GM19455 (cell line): Measurements from ENCODE around the gene SPAAR.
"Not testable (repeated sequence)": the region's sequence is repeated elsewhere in the genome, so short reads cannot be mapped to it uniquely, and the experiment has no call there.

Experiments
- ATAC-seq: cut with Tn5 transposase; IDR thresholded peaks from one replicate; pipeline ENCODE4 v1.9.1; 2021; ENCODE audit not compliant: unreplicated experiment

The SPAAR gene

DNA sequence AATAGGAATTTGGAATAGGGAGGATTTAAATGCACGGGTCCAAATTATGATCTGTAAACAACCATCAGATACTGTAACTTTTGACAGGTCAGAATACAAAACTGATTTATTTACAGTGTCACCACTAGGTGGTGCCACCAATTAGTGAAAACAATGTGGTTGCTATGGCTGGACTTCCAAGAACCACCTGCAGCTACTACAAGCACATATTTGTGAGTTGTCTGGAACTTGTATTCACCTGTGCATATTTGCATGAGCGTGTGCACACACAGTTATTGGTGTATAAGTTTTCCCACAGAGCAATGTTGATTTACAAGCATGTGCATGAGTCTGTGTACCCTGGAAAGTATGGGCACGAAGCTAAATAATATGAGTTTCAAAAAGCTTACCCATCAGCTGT lies 6.2 kb upstream of the SPAAR start:
- no peak for ATAC-seq

DNA sequence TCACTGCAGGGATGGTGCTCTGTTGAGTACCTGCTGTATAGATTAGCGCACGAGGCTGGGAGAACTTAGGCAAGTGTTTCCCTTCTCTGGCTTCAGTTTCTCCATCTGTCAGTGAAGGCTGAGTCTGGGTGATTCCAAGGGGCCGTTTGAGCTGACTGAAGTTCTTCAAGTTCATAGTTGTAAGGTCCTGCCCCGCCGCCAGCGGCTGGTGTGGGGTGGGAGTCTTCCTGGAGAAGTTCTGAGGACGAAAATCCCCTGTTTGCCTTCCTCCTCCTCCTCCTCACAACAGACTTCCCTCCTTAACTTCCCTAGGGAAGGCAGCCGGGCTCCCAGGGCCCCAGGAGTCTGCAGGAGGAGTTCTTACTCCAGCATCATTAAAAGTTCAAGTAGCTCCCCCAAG lies 5.0 kb upstream of the SPAAR start:
- ATAC-seq, result no peak

DNA sequence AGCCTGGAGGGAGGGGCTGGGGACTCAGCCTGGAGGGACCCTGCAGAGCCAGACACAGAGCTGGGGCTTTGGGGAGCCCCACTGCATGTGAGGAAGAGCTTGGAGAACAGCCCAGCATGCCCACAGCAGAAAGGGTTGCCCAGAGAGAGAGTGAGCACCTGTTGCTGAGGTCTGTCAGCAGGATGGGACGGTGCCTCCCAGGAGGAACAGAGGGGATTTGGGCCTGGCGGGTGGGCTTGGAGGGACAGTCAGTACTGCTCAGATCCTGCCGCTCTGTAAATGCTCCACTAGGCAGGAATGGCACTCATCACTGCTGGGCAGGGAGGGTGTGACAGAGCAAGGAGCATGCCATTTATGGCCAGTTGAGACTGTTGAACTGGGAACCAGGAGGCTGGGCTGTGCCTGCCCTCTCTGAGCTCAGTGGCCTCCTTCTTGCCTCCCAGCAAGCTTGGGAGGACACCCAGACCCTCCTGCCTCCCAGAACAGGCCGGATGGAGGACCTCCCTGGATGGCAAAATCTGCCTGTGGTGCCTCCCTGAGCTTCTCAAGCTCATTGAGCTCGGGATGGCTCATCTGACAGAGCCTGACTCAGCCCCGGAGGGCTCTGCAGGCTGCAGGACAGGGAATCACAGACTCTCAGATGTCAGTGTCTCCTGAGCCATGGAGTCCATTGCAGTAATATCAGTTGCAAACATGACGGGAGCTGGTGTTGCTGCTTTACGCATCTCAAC lies 4.1 kb upstream of the SPAAR start:
- ATAC-seq, result no peak

DNA sequence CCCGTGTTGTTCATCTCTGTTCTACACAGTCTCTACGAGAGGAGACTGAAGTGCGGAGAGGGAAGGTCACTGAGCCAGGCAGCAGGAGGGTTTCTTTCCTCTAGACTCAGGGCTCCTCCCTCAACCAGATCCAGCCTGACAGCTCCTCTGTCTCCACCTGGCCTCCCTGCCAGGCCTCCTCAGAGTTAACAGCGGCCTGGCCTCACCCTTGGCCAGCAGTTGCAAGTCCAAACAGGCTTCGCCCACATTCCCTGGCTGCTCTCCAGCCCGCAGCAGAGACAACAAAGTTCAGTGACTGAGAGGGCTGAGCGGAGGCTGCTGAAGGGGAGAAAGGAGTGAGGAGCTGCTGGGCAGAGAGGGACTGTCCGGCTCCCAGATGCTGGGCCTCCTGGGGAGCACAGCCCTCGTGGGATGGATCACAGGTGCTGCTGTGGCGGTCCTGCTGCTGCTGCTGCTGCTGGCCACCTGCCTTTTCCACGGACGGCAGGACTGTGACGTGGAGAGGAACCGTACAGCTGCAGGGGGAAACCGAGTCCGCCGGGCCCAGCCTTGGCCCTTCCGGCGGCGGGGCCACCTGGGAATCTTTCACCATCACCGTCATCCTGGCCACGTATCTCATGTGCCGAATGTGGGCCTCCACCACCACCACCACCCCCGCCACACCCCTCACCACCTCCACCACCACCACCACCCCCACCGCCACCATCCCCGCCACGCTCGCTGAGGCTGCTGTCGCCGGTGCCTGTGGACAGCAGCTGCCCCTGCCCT lies 3.2 kb upstream of the SPAAR start, which contains the start of gene HRCT1:
Gene HRCT1 (plus strand): TSS at position 291 of the 768 bp plus-strand sequence. CDS start 86 bp downstream, at position 377.
- no peak for ATAC-seq

DNA sequence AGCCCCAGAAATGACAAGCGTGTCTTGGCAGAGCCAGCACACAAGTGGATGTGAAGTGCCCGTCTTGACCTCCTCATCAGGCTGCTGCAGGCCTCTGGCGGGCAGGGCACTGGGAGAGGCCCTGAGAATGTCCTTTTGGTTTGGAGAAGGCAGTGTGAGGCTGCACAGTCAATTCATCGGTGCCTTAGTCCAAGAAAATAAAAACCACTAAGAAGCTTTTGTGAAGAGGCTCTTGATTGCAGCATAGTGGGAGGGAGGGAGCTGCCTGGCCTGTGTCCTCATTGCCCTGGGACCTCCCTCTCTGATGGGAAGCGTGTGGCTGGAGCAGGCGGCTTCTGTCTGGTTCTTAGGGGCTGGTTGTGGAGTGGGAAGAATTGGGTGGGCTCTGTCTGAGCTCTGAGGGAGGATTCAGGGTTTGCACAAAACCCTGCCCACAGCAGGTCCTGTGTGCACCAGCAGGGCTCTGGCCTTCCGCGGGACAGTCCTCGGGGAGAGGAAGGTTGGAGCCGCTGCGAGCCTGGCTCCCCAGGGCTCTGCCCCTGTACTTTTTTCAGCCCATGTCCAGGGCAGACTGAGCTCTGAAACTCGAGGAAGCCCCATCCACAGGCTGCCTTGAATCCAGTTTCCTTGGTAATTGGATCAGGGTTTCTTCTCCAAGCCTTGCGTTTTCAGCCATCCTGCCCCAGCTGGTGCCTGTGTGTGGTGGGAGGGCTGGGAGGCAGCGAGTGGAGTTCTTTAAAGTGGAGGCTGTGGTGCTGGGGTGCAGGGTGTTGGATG lies 2.2 kb upstream of the SPAAR start:
- no peak for ATAC-seq

DNA sequence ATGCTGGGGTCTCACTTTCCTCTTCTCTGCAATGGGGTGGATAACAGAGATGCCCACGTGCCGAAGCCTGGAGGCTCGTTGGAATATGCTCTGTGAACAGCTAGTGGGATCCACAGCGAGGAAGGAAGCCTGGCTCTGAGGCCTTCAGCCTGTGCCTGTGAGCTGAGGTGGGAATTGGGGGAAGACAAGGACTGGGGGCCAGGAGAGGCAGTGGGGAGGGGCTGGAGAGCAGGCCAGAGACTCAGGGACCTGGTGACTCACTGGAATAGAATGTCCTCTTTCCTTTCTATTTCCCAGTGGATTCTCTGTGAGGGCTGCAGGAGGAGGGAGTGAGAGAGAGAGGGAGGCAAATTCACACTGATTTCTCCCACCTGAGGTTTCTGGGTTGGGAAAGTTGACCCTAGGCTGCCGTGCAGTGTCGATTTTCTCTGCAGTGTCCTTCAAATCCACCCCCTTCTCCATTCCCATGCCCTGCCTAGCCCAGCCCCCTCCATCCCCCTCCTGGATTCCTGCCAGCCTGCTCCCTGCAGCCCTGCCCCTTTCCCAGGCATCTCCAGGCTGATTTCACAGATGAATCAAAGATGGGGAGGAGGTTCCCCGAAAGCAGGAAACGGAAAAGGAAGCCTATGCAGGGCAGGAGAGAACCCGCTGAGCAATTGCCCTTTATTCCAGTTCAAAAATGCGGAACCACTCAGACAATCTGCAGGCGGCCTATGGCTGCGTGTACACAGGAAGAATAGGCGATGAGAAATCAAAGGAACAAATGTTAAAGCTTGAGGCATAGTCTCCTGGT lies 1.4 kb upstream of the SPAAR start:
- ATAC-seq, result no peak

DNA sequence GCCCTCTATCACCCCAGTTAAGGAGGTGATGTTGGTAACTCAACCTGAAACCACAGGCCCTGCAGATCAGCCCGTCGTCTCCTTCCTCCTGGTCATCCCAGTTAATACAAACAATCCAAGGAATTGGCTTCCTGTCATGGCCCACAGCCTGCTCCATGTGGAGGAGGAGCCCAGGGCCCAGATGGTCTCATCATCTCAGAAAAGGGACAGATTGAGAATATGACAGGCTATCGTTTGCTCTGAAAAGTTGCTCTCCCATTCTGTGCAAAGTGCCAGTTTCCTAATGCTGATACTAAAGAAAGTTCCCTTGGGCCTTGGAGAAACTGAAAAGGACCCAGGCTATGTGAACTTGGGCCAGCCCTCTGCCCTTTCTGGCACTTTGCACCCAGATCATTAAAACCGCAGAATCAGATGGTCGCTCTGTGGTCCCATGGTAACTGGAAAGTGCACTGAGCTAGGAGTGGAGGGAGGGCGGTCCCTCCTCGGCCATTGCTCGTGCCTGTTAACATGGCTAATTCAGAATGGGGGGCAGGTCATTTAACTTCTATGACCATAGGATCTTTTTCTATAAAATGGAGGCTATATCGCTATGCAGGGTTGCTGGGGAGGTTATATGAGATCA lies 675 bp upstream of the SPAAR start:
- no peak for ATAC-seq

DNA sequence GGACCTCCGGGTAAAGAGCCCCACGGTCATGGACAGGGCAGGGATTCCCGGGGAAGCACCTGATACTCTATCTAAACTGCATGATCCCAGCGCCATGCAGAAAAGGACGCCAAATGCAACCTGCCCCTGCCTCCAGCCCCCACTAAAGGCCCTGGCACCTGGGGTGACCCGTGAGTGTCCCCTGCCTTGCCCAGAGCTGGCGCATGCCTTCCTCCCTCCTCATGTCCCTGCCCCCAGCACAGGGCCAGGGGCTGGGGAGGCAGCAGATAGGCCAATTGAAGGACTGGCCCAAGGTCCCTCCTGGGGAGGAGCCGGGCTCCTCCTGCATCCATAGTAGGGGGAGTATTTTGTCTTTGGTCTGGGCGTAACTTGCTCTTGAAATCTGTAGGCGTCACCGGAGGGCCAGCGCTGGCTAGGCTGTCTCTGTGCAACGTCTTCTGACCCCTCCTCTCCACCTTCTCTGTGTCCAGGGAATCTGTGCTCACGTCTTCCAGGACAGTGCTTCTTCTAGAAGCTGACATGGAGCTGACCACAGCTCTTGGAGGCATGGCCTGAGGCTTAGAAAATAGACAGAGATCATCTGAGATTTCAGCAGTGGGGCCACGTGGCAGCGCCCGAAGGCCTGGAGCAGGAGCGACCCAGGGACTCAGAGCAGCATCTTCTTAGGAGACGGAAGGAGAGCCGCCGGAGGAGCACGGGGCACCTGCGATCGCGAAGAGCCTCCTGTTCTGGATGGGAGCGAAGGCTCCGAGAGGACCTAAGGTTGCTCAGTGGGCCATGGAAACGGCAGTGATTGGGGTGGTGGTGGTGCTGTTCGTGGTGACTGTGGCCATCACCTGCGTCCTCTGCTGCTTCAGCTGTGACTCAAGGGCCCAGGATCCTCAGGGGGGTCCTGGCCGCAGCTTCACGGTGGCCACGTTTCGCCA lies 660 bp downstream of the SPAAR start:
- no peak for ATAC-seq

DNA sequence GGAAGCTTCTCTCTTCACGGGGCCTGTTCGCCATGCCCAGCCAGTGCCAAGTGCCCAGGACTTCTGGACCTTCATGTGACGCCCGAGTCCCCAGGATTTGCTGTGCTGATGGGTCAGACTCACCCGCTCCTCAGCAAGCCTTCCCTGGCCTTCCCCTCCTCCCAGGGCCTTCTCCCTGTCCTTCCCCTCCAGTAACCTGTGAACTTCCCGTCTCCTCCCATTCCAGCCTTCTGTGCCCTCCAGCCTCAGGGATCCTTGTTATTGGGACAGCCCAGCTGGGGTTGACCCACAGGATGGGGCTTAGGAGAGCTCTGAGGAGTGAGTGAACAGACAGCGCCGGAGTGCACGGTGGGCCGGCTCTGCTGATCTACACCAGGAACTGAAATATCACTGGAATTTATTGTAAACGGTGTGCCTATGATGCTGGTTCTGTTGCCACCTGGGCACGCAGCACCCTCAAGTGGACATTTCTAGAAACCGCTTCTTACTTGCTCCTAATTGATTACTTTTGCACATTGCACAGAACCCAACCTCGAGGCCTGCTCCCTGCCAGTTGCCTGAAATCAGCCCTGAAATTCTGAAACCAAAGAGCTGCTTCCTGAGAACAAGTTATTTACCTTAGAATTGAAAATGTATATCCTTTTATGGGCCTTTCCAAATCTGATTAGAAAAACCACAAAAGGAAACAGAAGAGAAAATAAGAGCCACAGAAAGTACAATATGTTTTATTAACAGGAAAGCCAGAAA lies 1.5 kb downstream of the SPAAR start:
- ATAC-seq, result no peak

DNA sequence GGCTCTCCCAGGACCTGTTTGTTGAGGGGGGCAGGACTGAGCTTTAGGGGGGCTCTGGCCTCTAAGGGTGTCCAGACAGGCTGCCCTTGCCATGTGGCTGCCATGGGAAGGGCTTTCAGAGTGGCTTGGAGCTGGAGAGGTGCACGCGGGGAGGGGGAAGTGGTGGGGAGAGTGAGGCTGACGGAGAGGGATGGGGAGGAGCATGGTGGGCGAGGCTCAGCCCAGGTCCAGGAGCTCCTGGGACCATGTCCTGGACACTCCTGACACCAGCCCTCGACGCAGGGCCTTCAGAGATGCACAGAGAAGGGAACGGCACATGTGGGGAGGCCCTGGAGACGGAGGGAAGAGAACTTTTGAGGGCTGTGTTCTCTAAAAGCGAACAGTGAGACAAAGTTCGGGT lies 2.4 kb downstream of the SPAAR start:
- ATAC-seq, result no peak

DNA sequence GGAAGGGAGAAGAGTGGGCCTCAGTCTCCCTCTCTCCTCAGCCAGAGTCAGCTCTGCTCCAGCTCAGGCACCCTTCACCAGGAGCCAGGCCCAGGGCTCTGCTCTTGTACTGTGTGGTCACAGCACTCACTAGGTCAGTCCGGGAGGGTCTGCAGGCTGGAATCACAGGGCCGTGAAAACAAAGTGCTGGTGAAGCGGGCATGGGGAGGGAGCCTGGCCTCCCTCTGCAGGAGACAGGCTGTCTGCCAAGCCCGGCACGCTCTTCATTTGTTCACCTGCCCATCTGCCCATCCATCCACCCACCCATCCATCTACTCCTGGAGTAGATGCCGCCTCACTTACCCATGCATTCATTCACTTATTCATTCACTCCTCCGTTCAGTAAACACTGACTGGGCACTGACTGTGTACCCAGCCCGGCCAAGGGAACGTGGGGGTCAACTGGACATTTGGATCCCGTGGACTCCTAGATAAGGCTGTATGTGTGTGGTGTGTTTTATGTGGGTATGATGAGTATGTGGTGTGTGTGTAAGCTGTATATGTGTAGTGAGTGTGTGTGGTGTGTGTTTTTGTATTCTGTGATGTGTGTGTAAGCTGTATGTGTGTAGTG lies 3.6 kb downstream of the SPAAR start:
- no peak for ATAC-seq

DNA sequence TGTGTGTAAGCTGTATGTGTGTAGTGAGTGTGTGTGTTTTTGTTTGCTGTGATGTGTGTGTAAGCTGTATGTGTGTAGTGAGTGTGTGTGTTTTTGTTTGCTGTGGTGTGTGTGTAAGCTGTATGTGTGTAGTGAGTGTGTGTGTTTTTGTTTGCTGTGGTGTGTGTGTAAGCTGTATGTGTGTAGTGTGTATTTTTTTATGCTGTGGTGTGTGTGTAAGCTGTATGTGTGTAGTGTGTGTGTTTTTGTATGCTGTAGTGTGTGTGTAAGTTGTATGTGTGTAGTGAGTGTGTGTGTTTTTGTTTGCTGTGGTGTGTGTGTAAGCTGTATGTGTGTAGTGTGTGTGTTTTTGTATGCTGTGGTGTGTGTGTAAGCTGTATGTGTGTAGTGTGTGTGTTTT lies 4.1 kb downstream of the SPAAR start:
- ATAC-seq, result not testable (repeated sequence)

DNA sequence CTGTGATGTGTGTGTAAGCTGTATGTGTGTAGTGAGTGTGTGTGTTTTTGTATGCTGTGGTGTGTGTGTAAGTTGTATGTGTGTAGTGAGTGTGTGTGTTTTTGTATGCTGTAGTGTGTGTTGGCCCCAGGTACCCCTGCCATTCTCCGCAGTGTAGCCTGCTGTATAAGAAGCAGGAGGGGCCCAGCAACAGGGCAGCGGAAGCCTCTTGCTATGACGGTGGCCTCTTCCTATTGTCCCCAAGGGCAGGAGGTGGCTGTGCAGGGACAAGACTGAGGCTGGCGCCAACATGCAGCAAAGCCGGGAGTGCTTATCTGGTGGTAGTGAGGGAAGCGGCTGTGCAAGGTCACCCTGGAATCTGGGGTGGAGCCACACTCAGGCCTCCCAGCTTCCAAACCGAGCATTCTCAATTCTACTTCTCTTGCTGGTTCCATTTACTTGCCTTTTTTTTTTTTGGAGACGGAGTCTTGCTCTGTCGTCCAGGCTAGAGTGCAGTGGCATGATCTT lies 5.1 kb downstream of the SPAAR start:
- no peak for ATAC-seq

DNA sequence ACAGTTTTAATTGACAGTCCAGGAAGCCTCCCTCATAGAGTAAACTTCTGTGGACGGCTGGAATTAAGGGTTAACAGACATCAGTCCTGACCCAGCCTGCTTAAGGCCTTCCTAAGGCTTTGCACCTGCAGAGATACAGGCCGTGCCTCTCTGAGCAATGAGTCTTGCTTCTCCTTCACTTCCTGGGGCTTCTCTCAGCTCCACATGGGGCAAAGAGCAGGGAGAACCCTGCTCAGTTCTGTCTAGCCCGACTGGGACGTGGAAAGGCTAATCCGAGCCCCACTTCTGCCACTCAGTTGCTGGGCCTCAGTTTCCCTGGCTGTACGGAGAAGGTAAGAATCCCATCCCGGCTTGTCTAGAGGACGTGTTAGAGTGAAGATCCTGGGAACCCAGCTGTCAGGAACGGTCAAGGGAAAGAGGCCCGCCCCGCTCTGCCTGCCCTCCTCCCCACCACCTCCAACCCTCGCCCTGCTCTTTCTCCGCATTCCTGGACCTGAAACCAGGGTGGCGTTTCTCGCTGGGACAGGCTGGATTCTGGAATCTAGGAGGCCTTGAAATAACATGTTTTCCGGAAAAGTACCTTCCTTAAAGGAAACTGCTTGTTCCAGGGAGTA lies 6.5 kb downstream of the SPAAR start:
- no peak for ATAC-seq

DNA sequence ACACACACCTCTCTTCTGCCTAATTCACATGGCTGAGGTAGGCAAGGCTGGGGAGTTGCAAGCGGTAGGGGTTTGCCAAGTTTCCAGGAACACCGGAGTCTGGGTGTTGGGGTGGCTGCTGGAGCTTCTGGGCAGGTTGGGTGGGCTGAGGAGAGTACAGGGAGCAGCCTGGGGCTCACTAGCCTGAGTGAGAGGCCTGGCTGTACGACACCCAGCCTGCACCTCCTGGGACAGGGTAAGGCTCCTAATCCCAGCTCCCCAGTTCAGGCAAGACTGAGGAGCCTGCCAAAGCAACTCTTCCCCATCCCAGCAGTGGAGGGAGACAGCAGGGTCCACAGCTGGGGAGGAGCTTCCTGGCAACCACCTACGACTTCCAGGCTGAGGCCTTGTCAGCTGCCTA lies 8.0 kb downstream of the SPAAR start:
- ATAC-seq, result no peak

DNA sequence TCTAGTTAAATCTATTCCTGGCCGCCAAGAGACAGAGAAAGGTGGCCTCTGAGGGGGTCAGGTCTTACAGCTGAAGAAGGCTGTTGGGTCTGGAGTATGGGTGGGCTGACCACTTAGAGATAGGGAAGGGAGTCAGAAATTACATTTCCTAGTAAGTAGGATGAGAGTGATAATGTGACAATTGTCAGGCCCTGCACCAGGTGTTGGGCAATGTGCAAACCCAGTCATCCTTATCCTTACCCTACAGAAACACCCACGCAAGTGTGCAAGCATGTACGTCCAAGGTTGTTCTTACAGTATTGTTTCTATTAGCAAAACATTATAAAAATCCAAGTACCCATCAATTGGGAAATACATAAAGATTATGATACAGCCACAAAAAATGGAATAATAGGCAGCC lies 9.5 kb downstream of the SPAAR start:
- ATAC-seq, result no peak

DNA sequence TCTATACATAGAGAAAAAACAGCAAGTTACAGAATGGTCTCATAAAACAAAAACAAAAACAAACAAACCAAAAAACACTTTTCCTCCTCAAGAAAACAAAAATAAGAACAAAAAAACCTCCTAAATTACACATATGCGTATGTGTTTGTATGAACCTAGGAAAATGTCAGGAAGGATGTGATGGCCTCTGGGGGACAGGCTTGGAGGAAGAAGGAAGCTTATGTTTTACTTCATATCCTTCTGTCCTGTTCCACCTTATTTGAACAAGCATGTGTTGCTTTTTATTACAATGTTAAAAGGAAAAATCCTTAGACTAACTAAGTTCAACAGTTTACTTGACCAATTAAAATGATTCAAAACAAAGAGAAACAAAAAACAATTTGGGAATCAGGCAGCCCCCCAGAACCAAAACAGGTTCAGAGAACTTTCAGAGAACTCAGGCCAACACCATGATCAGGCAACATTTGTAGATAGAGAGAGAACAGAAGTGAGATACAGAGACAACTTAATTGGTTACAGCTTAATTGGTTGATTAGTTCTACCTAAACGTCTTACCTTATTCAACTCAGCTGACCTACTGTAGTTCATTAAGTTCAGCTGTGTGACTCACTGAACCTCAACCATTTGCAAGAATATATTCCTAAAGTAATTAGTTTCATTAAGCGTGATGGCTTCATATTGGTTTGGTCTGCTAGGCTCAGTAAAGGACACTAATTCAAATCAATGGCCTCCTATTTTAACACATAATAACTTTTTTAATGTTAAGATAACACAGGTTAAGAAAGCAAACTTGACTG lies 10.1 kb downstream of the SPAAR start:
- no peak for ATAC-seq
